Activated T-cell treated with anti-CD3 and anti-CD28 coated beads, Interleukin-2, amount 50 U/mL, for 72 hours (primary cell): ENCODE measurements around the gene ZNF253. TPM values are rescaled to one million over a fixed set of nuclear protein-coding genes. Genes with fewer than 3 reads are reported as not detected.
"Not testable (repeated sequence)": the region's sequence is repeated elsewhere in the genome, so short reads cannot be mapped to it uniquely, and the experiment has no call there.

Experiments
- ATAC-seq, 2 donors: fragments of 150-1000 bp; cut with Tn5 transposase; replicated peaks in 1 of 2; 2 replicates each; pipeline ENCODE4 v1.10.0; 2021; ENCODE audit warnings: moderate library complexity in 2 of 2, mild to moderate bottlenecking in 1 of 2
- DNase-seq, 2 donors: peaks; one replicate each; pipeline ENCODE4 v3.0.0; 2021 to 2022; ENCODE audit warnings: mixed read lengths in 1 of 2
- H3K27ac Mint-ChIP-seq: one replicate; pipeline ENCODE4 v1.8.0; 2022; ENCODE audit warnings: mild to moderate bottlenecking, moderate library complexity, mixed read lengths
- H3K27me3 Mint-ChIP-seq: one replicate; pipeline ENCODE4 v1.8.0; 2022; ENCODE audit warnings: low read depth, mixed read lengths
- H3K36me3 Mint-ChIP-seq, 2 donors: one replicate each; pipeline ENCODE4 v1.8.0; 2022; ENCODE audit warnings: mixed read lengths in 2 of 2, mild to moderate bottlenecking in 1 of 2; ENCODE audit not compliant: insufficient read depth in 2 of 2
- H3K4me1 Mint-ChIP-seq: one replicate; pipeline ENCODE4 v1.8.0; 2022; ENCODE audit warnings: low read depth, mixed read lengths
- H3K4me3 Mint-ChIP-seq, 2 donors: one replicate each; pipeline ENCODE4 v1.8.0; 2022; ENCODE audit warnings: mild to moderate bottlenecking in 2 of 2, mixed read lengths in 2 of 2, moderate library complexity in 2 of 2
- H3K9me3 Mint-ChIP-seq, 2 donors: one replicate each; pipeline ENCODE4 v1.8.0; 2022; ENCODE audit warnings: mixed read lengths in 2 of 2
- total RNA-seq, 2 donors: library from RNA; stranded (reverse); gene quantifications; one replicate each; pipeline ENCODE4 v1.2.3, GENCODE V29; 2022

The ZNF253 gene
- total RNA-seq = 10 to 100 TPM; 23.8 to 30.8 TPM

- Mint-ChIP-seq H3K27me3 (no peaks in the 10 kb centered on the region), H3K4me1 (peaks cover 39% of the 10 kb centered on the region), H3K36me3 (peaks cover 3 to 14% of the 10 kb centered on the region in 2 donors), H3K9me3 (no peaks in the 10 kb centered on the region), H3K27ac (peak within 1 kb of the TSS; percentile 84), H3K4me3 (peak within 1 kb of the TSS; percentile 94 to 98)
- ATAC-seq (peak; percentile 96), DNase-seq (peak; percentile 95 to 97)
Measured at GRCh38 chr19:19865750-19866610, at the start of gene ZNF253. ZNF253 (plus strand) TSS chr19:19865882; CDS start chr19:19865997, 115 bp downstream.

DNA sequence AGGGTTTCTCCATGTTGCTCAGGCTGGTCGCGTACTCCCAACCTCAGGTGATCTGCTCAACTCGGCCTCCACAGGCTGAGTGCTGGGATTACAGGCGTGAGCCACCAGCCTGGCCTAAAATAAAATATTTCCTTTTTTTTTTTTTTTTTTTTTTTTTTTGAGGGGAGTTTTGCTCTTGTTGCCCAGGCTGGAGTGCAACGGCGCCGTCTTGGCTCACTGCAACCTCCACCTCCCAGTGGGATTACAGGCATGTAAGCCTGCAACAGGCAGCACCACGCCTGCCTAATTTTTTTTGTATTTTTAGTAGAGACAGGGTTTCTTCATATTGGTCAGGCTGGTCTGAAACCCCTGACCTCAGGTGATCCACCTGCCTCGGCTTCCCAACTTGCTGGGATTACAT lies 49.0 kb upstream of the ZNF253 start:
- Mint-ChIP-seq H3K27me3 (no peaks in the 10 kb centered on the region), H3K36me3 (peaks cover 49 to 79% of the 10 kb centered on the region in 2 donors), H3K9me3 (peaks cover 4 to 17% of the 10 kb centered on the region in 2 donors), H3K27ac (peak overlapping the region; percentile 96), H3K4me3 (peak overlapping the region; percentile 82 to 83), H3K4me1 (peaks cover 93% of the 10 kb centered on the region)
- DNase-seq = no peak
- ATAC-seq = no peak

GRCh38 chr19:19817357-19817756 lies 48.3 kb upstream of the ZNF253 start:
- ATAC-seq = peak; percentile 70 to 80
- H3K27me3 Mint-ChIP-seq = no peaks in the 10 kb centered on the region
- H3K4me1 Mint-ChIP-seq = peaks cover 87% of the 10 kb centered on the region
- peaks cover 4 to 17% of the 10 kb centered on the region in 2 donors for H3K9me3 Mint-ChIP-seq
- H3K27ac Mint-ChIP-seq = peak overlapping the region; percentile 96
- DNase-seq = peak; percentile 69 to 85
- H3K4me3 Mint-ChIP-seq = peak overlapping the region; percentile 82 to 83
- H3K36me3 Mint-ChIP-seq = peaks cover 45 to 75% of the 10 kb centered on the region in 2 donors

GRCh38 chr19:19820774-19821320 lies 44.8 kb upstream of the ZNF253 start:
- no peaks in the 10 kb centered on the region for H3K27me3 Mint-ChIP-seq
- peaks cover 39 to 57% of the 10 kb centered on the region in 2 donors for H3K36me3 Mint-ChIP-seq
- peak overlapping the region; percentile 96 for H3K27ac Mint-ChIP-seq
- H3K4me3 Mint-ChIP-seq = peak overlapping the region; percentile 98
- peaks cover 67% of the 10 kb centered on the region for H3K4me1 Mint-ChIP-seq
- peaks cover 2 to 6% of the 10 kb centered on the region in 2 donors for H3K9me3 Mint-ChIP-seq
- peak; percentile 19 to 21 for DNase-seq
- no peak for ATAC-seq

DNA sequence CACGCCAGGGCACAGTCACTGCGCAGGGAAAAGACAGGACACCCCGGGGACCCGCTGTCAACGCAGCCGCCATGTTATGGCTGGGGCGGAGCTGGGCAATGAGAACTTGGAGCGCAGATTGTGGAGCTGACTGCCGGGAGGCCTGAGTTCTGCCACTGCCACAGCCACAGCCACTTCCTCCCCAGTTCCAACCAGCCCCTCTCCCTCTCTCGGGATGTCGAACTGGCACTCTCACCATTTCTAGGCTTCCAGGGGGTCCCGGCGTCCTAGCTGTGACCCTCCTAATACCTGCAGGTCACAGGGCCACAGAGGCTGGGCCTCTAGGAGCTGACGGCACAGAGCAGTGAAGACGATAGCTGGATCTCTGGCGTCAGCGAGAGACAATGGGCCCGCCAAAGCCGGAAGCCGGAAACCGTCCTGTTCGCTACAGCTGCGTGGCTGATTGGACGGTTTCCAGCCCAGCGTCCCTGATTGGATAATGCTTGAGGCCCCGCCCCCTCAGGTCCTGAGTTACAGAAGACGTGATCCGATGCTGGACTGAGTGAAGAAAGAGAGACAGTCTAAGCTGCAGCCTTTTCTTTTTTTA lies 44.2 kb upstream of the ZNF253 start, which contains the start of gene ZNF506:
ZNF506 (minus strand) TSS at position 385 of the 586 bp plus-strand sequence; CDS start at position 238, 147 bp downstream.
- peak within 1 kb of the TSS; percentile 96 for H3K27ac Mint-ChIP-seq
- DNase-seq (peak; percentile 96 to 98), ATAC-seq (peak; percentile 80 to 86)
- H3K4me1 Mint-ChIP-seq = peaks cover 61% of the 10 kb centered on the region
- H3K9me3 Mint-ChIP-seq = peaks cover 4 to 9% of the 10 kb centered on the region in 2 donors
- H3K27me3 Mint-ChIP-seq = no peaks in the 10 kb centered on the region
- peaks cover 43 to 54% of the 10 kb centered on the region in 2 donors for H3K36me3 Mint-ChIP-seq
- peak within 1 kb of the TSS; percentile 98 for H3K4me3 Mint-ChIP-seq

DNA sequence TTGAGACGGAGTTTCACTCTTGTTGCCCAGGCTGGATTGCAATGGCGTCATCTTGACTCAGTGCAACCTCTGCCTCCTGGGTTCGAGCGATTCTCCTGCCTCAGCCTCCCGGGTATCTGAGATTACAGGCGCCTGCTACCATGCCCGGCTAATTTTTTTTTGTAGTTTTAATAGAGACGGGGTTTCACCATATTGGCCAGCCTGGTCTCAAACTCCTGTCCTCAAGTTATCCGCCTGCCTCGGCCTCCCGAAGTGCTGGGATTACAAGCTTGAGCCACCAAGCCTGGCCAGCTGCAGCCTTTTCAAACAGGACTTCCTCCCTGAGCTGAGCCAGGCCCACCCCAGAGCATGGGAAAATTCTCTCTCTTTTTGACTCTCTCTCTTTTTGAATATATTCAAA lies 43.7 kb upstream of the ZNF253 start:
- Mint-ChIP-seq H3K4me1 (peaks cover 57% of the 10 kb centered on the region), H3K4me3 (peak overlapping the region; percentile 98), H3K36me3 (peaks cover 45 to 57% of the 10 kb centered on the region in 2 donors), H3K27ac (peak overlapping the region; percentile 56)
- peak in 1 of 2 donors; percentile 18 for DNase-seq
- H3K9me3 Mint-ChIP-seq, ATAC-seq, H3K27me3 Mint-ChIP-seq: not testable (repeated sequence)

- ATAC-seq = no peak
- DNase-seq = peak in 1 of 2 donors; percentile 14
- Mint-ChIP-seq H3K4me1 (peaks cover 39% of the 10 kb centered on the region), H3K27ac (no peak overlapping the region), H3K9me3 (peaks cover 13 to 18% of the 10 kb centered on the region in 2 donors), H3K27me3 (no peaks in the 10 kb centered on the region), H3K36me3 (peaks cover 39 to 54% of the 10 kb centered on the region in 2 donors), H3K4me3 (peak overlapping the region; percentile 1 to 44)
Measured at GRCh38 chr19:19823916-19824315, 41.8 kb upstream of the ZNF253 start.

DNA sequence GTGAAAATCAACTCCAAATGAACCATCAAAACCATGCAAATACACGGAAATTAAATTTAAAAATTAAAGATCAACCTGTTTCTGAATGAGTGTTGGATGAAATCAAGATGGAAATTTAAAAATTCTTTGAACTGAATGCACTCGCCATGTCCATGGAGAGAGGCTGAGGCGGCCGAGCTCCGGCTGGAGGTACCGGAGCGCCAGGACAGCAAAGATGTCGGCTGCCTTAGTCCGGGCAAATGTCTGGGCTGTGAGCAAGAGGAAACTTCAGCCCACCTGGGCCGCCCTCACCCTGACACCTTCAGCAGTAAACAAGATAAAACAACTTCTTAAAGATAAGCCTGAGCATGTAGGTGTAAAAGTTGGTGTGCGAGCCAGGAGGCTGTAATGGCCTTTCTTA lies 38.8 kb upstream of the ZNF253 start:
- peaks cover 36 to 55% of the 10 kb centered on the region in 2 donors for H3K36me3 Mint-ChIP-seq
- no peak overlapping the region for H3K27ac Mint-ChIP-seq
- peaks cover 14% of the 10 kb centered on the region for H3K4me1 Mint-ChIP-seq
- H3K4me3 Mint-ChIP-seq = no peak overlapping the region
- DNase-seq = no peak
- peaks cover 30% of the 10 kb centered on the region in 2 donors for H3K9me3 Mint-ChIP-seq
- ATAC-seq = no peak
- H3K27me3 Mint-ChIP-seq = no peaks in the 10 kb centered on the region

DNA sequence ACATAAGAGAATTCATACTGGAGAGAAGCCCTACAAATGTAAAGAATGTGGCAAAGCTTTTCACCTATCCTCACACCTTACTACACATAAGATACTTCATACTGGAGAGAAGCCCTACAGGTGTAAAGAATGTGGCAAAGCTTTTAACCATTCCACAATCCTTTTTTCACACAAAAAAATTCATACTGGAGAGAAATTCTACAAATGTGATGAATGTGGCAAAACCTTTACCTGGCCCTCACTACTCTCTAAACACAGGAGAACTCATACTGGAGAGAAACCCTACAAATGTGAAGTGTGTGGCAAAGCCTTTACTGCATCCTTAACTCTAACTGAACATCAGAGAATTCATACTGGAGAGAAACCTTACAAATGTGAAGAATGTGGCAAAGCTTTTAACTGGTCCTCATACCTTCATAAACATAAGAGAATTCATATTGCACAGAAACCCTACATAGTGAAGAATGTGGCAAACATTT lies 30.1 kb upstream of the ZNF253 start:
- H3K27ac Mint-ChIP-seq = no peak overlapping the region
- ATAC-seq = no peak
- H3K4me1 Mint-ChIP-seq = no peaks in the 10 kb centered on the region
- H3K36me3 Mint-ChIP-seq = peaks cover 23 to 39% of the 10 kb centered on the region in 2 donors
- no peaks in the 10 kb centered on the region for H3K27me3 Mint-ChIP-seq
- no peak overlapping the region for H3K4me3 Mint-ChIP-seq
- peaks cover 22 to 29% of the 10 kb centered on the region in 2 donors for H3K9me3 Mint-ChIP-seq
- no peak for DNase-seq

GRCh38 chr19:19847781-19848180 lies 17.9 kb upstream of the ZNF253 start:
- H3K27ac Mint-ChIP-seq = no peak overlapping the region
- peaks cover 1 to 2% of the 10 kb centered on the region in 2 donors for H3K9me3 Mint-ChIP-seq
- H3K4me1 Mint-ChIP-seq = no peaks in the 10 kb centered on the region
- DNase-seq = no peak
- no peaks in the 10 kb centered on the region for H3K27me3 Mint-ChIP-seq
- peaks cover 6 to 16% of the 10 kb centered on the region in 2 donors for H3K36me3 Mint-ChIP-seq
- ATAC-seq = no peak
- no peak overlapping the region for H3K4me3 Mint-ChIP-seq

DNA sequence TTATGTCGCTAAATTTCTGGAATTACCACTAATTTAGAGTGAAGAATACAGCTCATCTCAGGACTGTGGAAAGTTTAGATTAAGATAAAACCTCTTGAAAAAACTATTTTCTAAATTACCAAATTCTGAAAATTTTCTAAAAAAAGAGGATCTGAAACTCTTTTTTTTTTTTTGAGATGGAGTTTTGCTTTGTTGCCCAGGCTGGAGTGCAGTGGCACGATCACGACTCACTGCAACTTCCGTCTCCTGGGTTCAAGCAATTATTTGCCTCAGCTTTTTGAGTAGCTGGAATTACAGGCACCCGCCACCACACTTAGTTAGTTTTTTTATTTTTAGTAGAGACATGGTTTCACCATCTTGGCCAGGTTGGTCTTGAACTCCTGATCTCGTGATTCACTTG lies 16.6 kb upstream of the ZNF253 start:
- no peak overlapping the region for H3K27ac Mint-ChIP-seq
- H3K27me3 Mint-ChIP-seq = no peaks in the 10 kb centered on the region
- ATAC-seq (no peak), DNase-seq (no peak)
- H3K4me1 Mint-ChIP-seq = no peaks in the 10 kb centered on the region
- H3K9me3 Mint-ChIP-seq = peaks cover 1 to 2% of the 10 kb centered on the region in 2 donors
- H3K4me3 Mint-ChIP-seq = no peak overlapping the region
- H3K36me3 Mint-ChIP-seq = peaks cover 4 to 14% of the 10 kb centered on the region in 2 donors

DNA sequence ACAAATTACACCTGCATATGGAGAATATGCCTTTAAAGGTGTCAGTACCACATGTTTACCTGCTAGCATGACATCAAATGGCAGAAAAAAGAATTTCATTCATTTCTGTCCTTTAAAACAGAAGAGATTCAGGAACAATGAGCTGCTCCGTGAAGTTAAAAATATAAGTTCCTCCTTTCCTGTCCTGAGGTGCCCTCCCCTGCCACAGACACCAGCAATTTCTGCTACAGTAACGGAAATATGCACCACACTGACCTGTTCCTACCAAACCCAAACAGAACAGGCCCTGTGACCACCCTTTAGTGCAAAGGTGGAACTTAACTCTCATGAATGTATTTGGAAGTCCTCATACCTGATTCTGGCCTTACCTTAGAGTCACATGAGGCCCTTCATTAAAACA lies 13.9 kb upstream of the ZNF253 start:
- H3K27me3 Mint-ChIP-seq, H3K9me3 Mint-ChIP-seq, H3K36me3 Mint-ChIP-seq, H3K27ac Mint-ChIP-seq, DNase-seq, ATAC-seq, H3K4me1 Mint-ChIP-seq, H3K4me3 Mint-ChIP-seq: not testable (repeated sequence)

- peaks cover 1 to 5% of the 10 kb centered on the region in 2 donors for H3K9me3 Mint-ChIP-seq
- H3K27ac Mint-ChIP-seq = no peak overlapping the region
- H3K36me3 Mint-ChIP-seq = peaks cover 4 to 10% of the 10 kb centered on the region in 2 donors
- DNase-seq (no peak), ATAC-seq (no peak)
- peaks cover 16% of the 10 kb centered on the region for H3K4me1 Mint-ChIP-seq
- H3K27me3 Mint-ChIP-seq = no peaks in the 10 kb centered on the region
- no peak overlapping the region for H3K4me3 Mint-ChIP-seq
Measured at GRCh38 chr19:19858751-19859150, 6.9 kb upstream of the ZNF253 start.
